HL-60 (cell line): ENCODE measurements around the gene CAMTA1.

Source experiments
- POLR2AphosphoS5 ChIP-seq: IDR thresholded peaks from 2 replicates; pipeline ENCODE4 v1.6.1; 2012; ENCODE audit warnings: low read depth
- TF ChIP-seq, protein P1 (sequence below): IDR thresholded peaks from one replicate; pipeline ENCODE4 v1.5.1; 2011; ENCODE audit warnings: low read length, control low read depth, inconsistent platforms; ENCODE audit not compliant: insufficient read depth

DNA sequence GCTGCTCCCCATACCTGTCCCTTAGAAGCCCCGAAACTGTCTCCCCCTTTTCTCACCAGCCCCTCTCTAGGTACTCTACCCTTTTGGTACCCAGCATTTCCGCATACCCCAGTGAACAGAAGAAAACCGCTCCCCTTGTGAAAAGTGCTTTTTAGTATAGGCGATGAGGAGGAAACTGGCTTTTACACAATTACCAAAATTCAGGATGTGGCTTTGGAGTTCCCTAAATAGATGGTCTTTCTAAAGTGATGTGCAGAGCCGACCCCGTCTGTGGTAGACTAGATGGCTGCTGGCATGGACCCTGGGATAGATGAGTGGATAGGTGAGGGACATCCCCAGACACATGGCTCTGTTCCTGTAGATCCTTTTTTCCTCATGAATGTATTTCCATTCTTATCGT, 996.2 kb downstream of the CAMTA1 start:
- TF ChIP-seq, protein P1, sequence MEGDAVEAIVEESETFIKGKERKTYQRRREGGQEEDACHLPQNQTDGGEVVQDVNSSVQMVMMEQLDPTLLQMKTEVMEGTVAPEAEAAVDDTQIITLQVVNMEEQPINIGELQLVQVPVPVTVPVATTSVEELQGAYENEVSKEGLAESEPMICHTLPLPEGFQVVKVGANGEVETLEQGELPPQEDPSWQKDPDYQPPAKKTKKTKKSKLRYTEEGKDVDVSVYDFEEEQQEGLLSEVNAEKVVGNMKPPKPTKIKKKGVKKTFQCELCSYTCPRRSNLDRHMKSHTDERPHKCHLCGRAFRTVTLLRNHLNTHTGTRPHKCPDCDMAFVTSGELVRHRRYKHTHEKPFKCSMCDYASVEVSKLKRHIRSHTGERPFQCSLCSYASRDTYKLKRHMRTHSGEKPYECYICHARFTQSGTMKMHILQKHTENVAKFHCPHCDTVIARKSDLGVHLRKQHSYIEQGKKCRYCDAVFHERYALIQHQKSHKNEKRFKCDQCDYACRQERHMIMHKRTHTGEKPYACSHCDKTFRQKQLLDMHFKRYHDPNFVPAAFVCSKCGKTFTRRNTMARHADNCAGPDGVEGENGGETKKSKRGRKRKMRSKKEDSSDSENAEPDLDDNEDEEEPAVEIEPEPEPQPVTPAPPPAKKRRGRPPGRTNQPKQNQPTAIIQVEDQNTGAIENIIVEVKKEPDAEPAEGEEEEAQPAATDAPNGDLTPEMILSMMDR: no peak
- TF ChIP-seq POLR2AphosphoS5: no peak
